B cell (primary cell): Measurements from ENCODE around the gene KCTD17. TPM values are rescaled to one million over a fixed set of nuclear protein-coding genes. Genes with fewer than 3 reads are reported as not detected.

ENCODE experiments used
- ATAC-seq: fragments of 200-7000 bp; cut with Tn5 transposase; one replicate; pipeline ENCODE4 v1.10.0; 2021; ENCODE audit warnings: low read depth, mild to moderate bottlenecking, moderate number of reproducible peaks, moderate library complexity
- CTCF ChIA-PET: fragments of 350-600 bp; sonication (Branson Sonifier 250); formaldehyde crosslinking; loops from one replicate; lab custom pipeline; 2021; ENCODE audit warnings: antibody characterized with exemption, inconsistent platforms; lab: Charles Lee
- POLR2A ChIA-PET: fragments of 350-600 bp; sonication (Branson Sonifier 250); formaldehyde crosslinking; loops from one replicate; lab custom pipeline; 2021; ENCODE audit warnings: antibody characterized with exemption; lab: Charles Lee
- DNase-seq: peaks from one replicate; pipeline ENCODE4 v3.0.0; 2013
- H2AFZ ChIP-seq: 2 replicates; pipeline ENCODE4 v1.6.1; 2012; ENCODE audit warnings: mild to moderate bottlenecking, low read depth, low read length; ENCODE audit not compliant: insufficient read depth, poor library complexity, severe bottlenecking
- H3K27ac ChIP-seq, 2 donors: 1 replicate in 1 of 2; 2 replicates in 1 of 2; pipeline ENCODE4 v1.5.1; 2012 to 2013; ENCODE audit warnings: low read length in 2 of 2, mild to moderate bottlenecking in 2 of 2, moderate library complexity in 1 of 2
- H3K27me3 ChIP-seq, 4 experiments: fragments of 200-600 bp in 1 of 4; sonication (generic) in 1 of 4; replicated peaks in 1 of 4; 1 replicate in 2 of 4; 2 replicates in 2 of 4; pipeline versions ENCODE4 v1.6.1 to v1.7.0; 2013 to 2016; ENCODE audit warnings: low read length in 3 of 4, mild to moderate bottlenecking in 2 of 4, mixed read lengths in 1 of 4, moderate library complexity in 1 of 4; ENCODE audit not compliant: insufficient read depth in 4 of 4, control insufficient read depth in 3 of 4; ENCODE audit errors: control extremely low read depth in 1 of 4
- H3K36me3 ChIP-seq, 2 experiments: replicated peaks in 1 of 2; 1 replicate in 1 of 2; 2 replicates in 1 of 2; pipeline versions ENCODE4 v1.6.1 to v1.7.1; 2013; ENCODE audit warnings: low read length in 1 of 2; ENCODE audit not compliant: insufficient read depth in 2 of 2, control insufficient read depth in 1 of 2; ENCODE audit errors: control extremely low read depth in 1 of 2, extremely low read depth in 1 of 2
- H3K4me1 ChIP-seq, 2 donors: fragments of 200-600 bp in 1 of 2; sonication (generic) in 1 of 2; 1 replicate in 1 of 2; 2 replicates in 1 of 2; pipeline versions ENCODE4 v1.5.1 to v1.6.1; 2013 to 2017; ENCODE audit warnings: low read length in 2 of 2; ENCODE audit not compliant: control insufficient read depth in 2 of 2, insufficient read depth in 2 of 2
- H3K4me2 ChIP-seq: replicated peaks from 2 replicates; pipeline ENCODE3; 2012; ENCODE audit warnings: mild to moderate bottlenecking, low read depth, low read length; ENCODE audit not compliant: poor library complexity, severe bottlenecking
- H3K4me3 ChIP-seq, 5 experiments: fragments of 200-600 bp in 1 of 5; sonication (generic) in 1 of 5; 1 replicate in 3 of 5; 2 replicates in 2 of 5; pipeline versions ENCODE4 v1.5.1 to v1.7.0; 2011 to 2016; ENCODE audit warnings: low read length in 4 of 5, mild to moderate bottlenecking in 4 of 5, low read depth in 2 of 5, control low read depth in 1 of 5, moderate library complexity in 1 of 5; ENCODE audit not compliant: insufficient read depth in 1 of 5; ENCODE audit errors: control extremely low read depth in 1 of 5, extremely low read depth in 1 of 5
- H3K79me2 ChIP-seq: fragments of 200-600 bp; sonication (generic); one replicate; pipeline ENCODE4 v1.6.0; 2016; ENCODE audit warnings: low read length; ENCODE audit not compliant: control insufficient read depth, insufficient read depth
- H3K9ac ChIP-seq: fragments of 200-600 bp; sonication (generic); 2 replicates; pipeline ENCODE4 v1.6.1; 2017; ENCODE audit warnings: mild to moderate bottlenecking, low read length, moderate library complexity
- H3K9me3 ChIP-seq, 3 donors: one replicate each; pipeline versions ENCODE4 v1.6.1 to v1.7.1; 2013; ENCODE audit warnings: low read length in 2 of 3; ENCODE audit not compliant: control insufficient read depth in 2 of 3, insufficient read depth in 1 of 3; ENCODE audit errors: control extremely low read depth in 1 of 3
- H4K20me1 ChIP-seq: 2 replicates; pipeline ENCODE4 v1.6.0; 2012; ENCODE audit warnings: mild to moderate bottlenecking, low read length; ENCODE audit not compliant: insufficient read depth, control insufficient read depth, poor library complexity, severe bottlenecking
- H3K27ac Mint-ChIP-seq: one replicate; pipeline ENCODE4 v1.8.0; 2021; ENCODE audit warnings: mixed read lengths
- H3K27me3 Mint-ChIP-seq: one replicate; pipeline ENCODE4 v1.8.0; 2021; ENCODE audit warnings: mixed read lengths
- H3K4me1 Mint-ChIP-seq: one replicate; pipeline ENCODE4 v1.8.0; 2021; ENCODE audit warnings: mixed read lengths
- H3K4me3 Mint-ChIP-seq: one replicate; pipeline ENCODE4 v1.8.0; 2021; ENCODE audit warnings: mixed read lengths
- H3K9me3 Mint-ChIP-seq: one replicate; pipeline ENCODE4 v1.8.0; 2022; ENCODE audit warnings: mixed read lengths; ENCODE audit not compliant: insufficient read depth
- CTCF ChIP-seq: fragments of 200-600 bp; IDR thresholded peaks from one replicate; pipeline ENCODE4 v1.8.0; 2022; ENCODE audit warnings: antibody characterized with exemption, mild to moderate bottlenecking
- EZH2 ChIP-seq: IDR thresholded peaks from 2 replicates; pipeline ENCODE4 v1.6.1; 2012; ENCODE audit warnings: borderline replicate concordance, low read depth, mild to moderate bottlenecking, moderate library complexity, low read length; ENCODE audit not compliant: insufficient read depth, poor library complexity, severe bottlenecking
- WGBS: methylation state at CpG from one replicate; pipeline ENCODE4 v1.1.5; 2013; ENCODE audit warnings: missing lambda C conversion rate; ENCODE audit not compliant: insufficient coverage; 5-methylcytosine and 5-hydroxymethylcytosine counted together
- intact Hi-C: fragments of 100-400 bp; cut with micrococcal nuclease; formaldehyde crosslinking; loops from one replicate; pipeline ENCODE4 v1.10.0; 2022
- polyA plus RNA-seq: library from polyadenylated mRNA; depleted of rRNA; stranded (reverse); fragments of >200 nt; gene quantifications from 2 replicates; pipeline ENCODE4 v1.2.3, GENCODE V29; 2012
- total RNA-seq, 2 donors: library from RNA; stranded (reverse); fragments of 120-200 nt in 1 of 2; gene quantifications; 1 replicate in 1 of 2; 2 replicates in 1 of 2; pipeline versions ENCODE4 v1.2.3 to v1.2.4, GENCODE V29; 2013 to 2022

The KCTD17 gene
- total and polyA plus RNA-seq, 2 donors (not counting 1 experiment from before 2014, with no cell fraction given), result 29.0 to 41.3 TPM

DNA sequence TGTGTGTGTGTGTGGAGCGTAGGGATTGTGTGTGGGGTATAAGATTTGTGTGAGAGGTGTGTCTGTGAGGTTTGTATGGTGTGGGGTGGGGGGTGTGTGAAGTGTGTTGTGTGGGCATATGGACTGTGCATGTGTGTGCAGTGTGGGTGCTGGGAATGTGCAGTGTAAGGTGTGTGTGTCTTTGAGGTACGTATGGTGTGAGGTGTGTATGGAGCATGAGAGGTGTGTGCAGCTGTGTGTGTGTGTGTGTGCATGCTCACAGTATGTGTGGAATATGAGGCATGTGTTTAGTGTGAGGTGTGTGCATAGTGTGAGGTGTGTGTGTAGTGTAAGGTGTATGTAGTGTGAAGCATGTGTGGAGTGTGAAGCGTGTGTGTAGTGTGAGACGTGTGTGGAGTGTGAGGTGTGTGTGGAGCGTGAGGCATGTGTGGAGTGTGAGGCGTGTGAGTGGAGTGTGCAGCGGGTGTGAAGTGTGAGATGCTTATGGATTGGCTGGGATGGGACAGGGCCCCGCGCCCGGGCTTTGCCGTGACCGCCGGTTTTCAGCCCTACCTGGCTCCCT, 59.7 kb downstream of the KCTD17 start:
- H3K9me3 ChIP-seq, result no peaks in the 10 kb centered on the region
- no peak overlapping the region for H3K4me3 ChIP-seq
- CTCF ChIA-PET, result no interaction called here
- no peak overlapping the region for H3K4me3 Mint-ChIP-seq
- H3K27ac Mint-ChIP-seq, result no peak overlapping the region
- H3K27ac ChIP-seq, result no peak overlapping the region
- H4K20me1 ChIP-seq, result no peaks in the 10 kb centered on the region
- H3K36me3 ChIP-seq, result no peaks in the 10 kb centered on the region
- H3K27me3 Mint-ChIP-seq, result no peaks in the 10 kb centered on the region
- intact Hi-C loops, result no loop called here
- no peak for TF ChIP-seq EZH2
- TF ChIP-seq CTCF, result no peak
- POLR2A ChIA-PET, result no interaction called here
- H3K4me1 ChIP-seq, result no peaks in the 10 kb centered on the region
- H3K9me3 Mint-ChIP-seq, result no peaks in the 10 kb centered on the region
- H3K9ac ChIP-seq, result no peak overlapping the region
- H3K79me2 ChIP-seq, result no peaks in the 10 kb centered on the region
- DNase-seq, result no peak
- 98% methylated on average over 13 of the region's 13 CpGs for WGBS
- H3K4me1 Mint-ChIP-seq, result no peaks in the 10 kb centered on the region
- H3K4me2 ChIP-seq, result no peak overlapping the region
- H2AFZ ChIP-seq, result no peak overlapping the region
- ATAC-seq, result no peak
- H3K27me3 ChIP-seq, result no peaks in the 10 kb centered on the region

- H3K4me1 Mint-ChIP-seq, result no peaks in the 10 kb centered on the region
- Histone ChIP-seq H4K20me1 (no peaks in the 10 kb centered on the region), H2AFZ (no peak overlapping the region), H3K4me1 (no peaks in the 10 kb centered on the region), H3K9ac (no peak overlapping the region), H3K4me2 (no peak overlapping the region), H3K27me3 (no peaks in the 10 kb centered on the region), H3K4me3 (no peak overlapping the region), H3K27ac (no peak overlapping the region), H3K36me3 (no peaks in the 10 kb centered on the region), H3K9me3 (peaks cover 0 to 3% (median 0%) of the 10 kb centered on the region in 3 donors), H3K79me2 (no peaks in the 10 kb centered on the region)
- intact Hi-C loops, result no loop called here
- DNase-seq (no peak), ATAC-seq (no peak)
- WGBS, result 84% methylated on average over 9 of the region's 12 CpGs
- no peaks in the 10 kb centered on the region for H3K27me3 Mint-ChIP-seq
- no peaks in the 10 kb centered on the region for H3K9me3 Mint-ChIP-seq
- H3K4me3 Mint-ChIP-seq, result no peak overlapping the region
- TF ChIP-seq CTCF, result no peak
- TF ChIP-seq EZH2, result no peak
- ChIA-PET CTCF (no interaction called here), POLR2A (no interaction called here)
- no peak overlapping the region for H3K27ac Mint-ChIP-seq
These were observed 60.7 kb downstream of the KCTD17 start for GRCh38 chr22:37112084-37112728.
